Measurements from ENCODE around the gene HCFC1R1.
"Not testable (repeated sequence)": the region's sequence is repeated elsewhere in the genome, so short reads cannot be mapped to it uniquely, and the experiment has no call there.

GRCh38 chr16:3053330-3053710, 29.6 kb upstream of the HCFC1R1 start:
- not testable (repeated sequence) for TF ChIP-seq EZH2 (IDR thresholded peaks at IDR 0.05; ENCODE audit: borderline replicate concordance, insufficient read depth, low read depth, low read length, poor library complexity, severe bottlenecking); CTCF (IDR thresholded peaks at IDR 0.05)
